ENCODE measurements around the gene KIF13A. TPM values are rescaled to one million over a fixed set of nuclear protein-coding genes. Genes with fewer than 3 reads are reported as not detected.

Gene KIF13A
- total RNA-seq, 1 donor from 2014 or later: 43.0 TPM

DNA sequence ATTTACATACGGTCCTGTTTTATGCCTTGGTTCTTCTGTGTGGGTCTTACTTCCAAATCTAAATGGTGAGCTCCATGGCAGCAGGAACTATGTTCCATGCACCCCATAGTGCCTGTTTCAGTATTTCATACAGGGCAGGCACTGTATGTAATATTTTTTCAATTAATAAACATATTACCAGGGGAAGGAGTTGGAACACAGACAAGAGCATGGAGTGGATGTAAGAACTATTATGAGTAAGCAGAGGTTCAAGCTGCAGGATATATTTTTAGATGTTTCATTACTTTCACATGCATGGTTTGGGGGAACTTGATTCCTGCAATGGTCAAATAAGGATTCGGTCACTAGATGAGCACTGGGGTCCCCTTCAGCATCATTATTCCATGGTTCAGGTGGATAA lies 108.3 kb downstream of the KIF13A start:
- intact Hi-C loops (cut with DNase I): loop anchor here (10.0 kb wide), 1 partner anchor 106 kb away; the partner anchor contains the start of gene KIF13A
- no peaks in the 10 kb centered on the region for H3K9me3 ChIP-seq
- H3K27me3 ChIP-seq: no peaks in the 10 kb centered on the region
- H3K4me3 ChIP-seq: no peak overlapping the region
- TF ChIP-seq POLR2A (IDR thresholded peaks at IDR 0.05) (no peak), POLR2AphosphoS5 (IDR thresholded peaks at IDR 0.05; ENCODE audit: insufficient read depth in 1 of 2, low read depth in 1 of 2) (no peak)
- TF ChIP-seq, protein P1, sequence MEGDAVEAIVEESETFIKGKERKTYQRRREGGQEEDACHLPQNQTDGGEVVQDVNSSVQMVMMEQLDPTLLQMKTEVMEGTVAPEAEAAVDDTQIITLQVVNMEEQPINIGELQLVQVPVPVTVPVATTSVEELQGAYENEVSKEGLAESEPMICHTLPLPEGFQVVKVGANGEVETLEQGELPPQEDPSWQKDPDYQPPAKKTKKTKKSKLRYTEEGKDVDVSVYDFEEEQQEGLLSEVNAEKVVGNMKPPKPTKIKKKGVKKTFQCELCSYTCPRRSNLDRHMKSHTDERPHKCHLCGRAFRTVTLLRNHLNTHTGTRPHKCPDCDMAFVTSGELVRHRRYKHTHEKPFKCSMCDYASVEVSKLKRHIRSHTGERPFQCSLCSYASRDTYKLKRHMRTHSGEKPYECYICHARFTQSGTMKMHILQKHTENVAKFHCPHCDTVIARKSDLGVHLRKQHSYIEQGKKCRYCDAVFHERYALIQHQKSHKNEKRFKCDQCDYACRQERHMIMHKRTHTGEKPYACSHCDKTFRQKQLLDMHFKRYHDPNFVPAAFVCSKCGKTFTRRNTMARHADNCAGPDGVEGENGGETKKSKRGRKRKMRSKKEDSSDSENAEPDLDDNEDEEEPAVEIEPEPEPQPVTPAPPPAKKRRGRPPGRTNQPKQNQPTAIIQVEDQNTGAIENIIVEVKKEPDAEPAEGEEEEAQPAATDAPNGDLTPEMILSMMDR (IDR thresholded peaks at IDR 0.05): no peak
- peaks cover 37% of the 10 kb centered on the region for H3K4me1 ChIP-seq
- DNase-seq (ENCODE audit: extremely low spot score in 2 of 2): no peak
- no peak overlapping the region for H3K27ac ChIP-seq
- H3K36me3 ChIP-seq: no peaks in the 10 kb centered on the region

DNA sequence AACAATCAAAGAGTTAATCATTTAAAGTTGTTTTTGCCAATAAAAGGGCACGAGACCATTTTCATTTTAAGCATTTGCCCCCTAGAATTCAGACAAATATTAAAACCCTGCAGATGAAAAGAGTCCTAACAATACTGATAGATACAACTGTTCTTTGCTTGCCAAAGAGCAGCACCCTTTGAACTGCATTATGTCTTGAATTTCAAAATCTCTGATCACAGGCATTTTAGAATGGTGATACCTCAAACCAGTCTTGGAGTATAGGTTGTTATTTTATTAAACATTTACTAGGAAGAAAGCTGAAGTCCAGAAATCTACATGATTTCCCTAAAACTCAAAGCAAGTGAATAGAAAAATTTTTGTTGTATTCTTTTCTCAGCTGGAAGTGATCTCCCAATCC lies 108.7 kb downstream of the KIF13A start:
- Histone ChIP-seq H3K36me3 (no peaks in the 10 kb centered on the region), H3K9me3 (no peaks in the 10 kb centered on the region), H3K4me1 (peaks cover 35% of the 10 kb centered on the region), H3K4me3 (no peak overlapping the region), H3K27me3 (no peaks in the 10 kb centered on the region), H3K27ac (no peak overlapping the region)
- no peak for DNase-seq (ENCODE audit: extremely low spot score in 2 of 2)
- TF ChIP-seq, protein P1 (IDR thresholded peaks at IDR 0.05): no peak
- TF ChIP-seq POLR2A (IDR thresholded peaks at IDR 0.05) (no peak), POLR2AphosphoS5 (IDR thresholded peaks at IDR 0.05; ENCODE audit: insufficient read depth in 1 of 2, low read depth in 1 of 2) (no peak)
- intact Hi-C loops (cut with DNase I): loop anchor here (10.0 kb wide), 1 partner anchor 106 kb away; the partner anchor contains the start of gene KIF13A

- Histone ChIP-seq H3K4me1 (peaks cover 36% of the 10 kb centered on the region), H3K9me3 (no peaks in the 10 kb centered on the region), H3K36me3 (no peaks in the 10 kb centered on the region), H3K27me3 (no peaks in the 10 kb centered on the region), H3K27ac (no peak overlapping the region), H3K4me3 (no peak overlapping the region)
- no peak for DNase-seq (ENCODE audit: extremely low spot score in 2 of 2)
- intact Hi-C loops (cut with DNase I): loop anchor here (10.0 kb wide), 1 partner anchor 107 kb away; the partner anchor contains the start of gene KIF13A
- TF ChIP-seq POLR2AphosphoS5 (IDR thresholded peaks at IDR 0.05; ENCODE audit: insufficient read depth in 1 of 2, low read depth in 1 of 2) (no peak), POLR2A (IDR thresholded peaks at IDR 0.05) (no peak)
- TF ChIP-seq, protein P1 (IDR thresholded peaks at IDR 0.05): no peak
These were observed 109.5 kb downstream of the KIF13A start for GRCh38 chr6:17877895-17878440.

DNA sequence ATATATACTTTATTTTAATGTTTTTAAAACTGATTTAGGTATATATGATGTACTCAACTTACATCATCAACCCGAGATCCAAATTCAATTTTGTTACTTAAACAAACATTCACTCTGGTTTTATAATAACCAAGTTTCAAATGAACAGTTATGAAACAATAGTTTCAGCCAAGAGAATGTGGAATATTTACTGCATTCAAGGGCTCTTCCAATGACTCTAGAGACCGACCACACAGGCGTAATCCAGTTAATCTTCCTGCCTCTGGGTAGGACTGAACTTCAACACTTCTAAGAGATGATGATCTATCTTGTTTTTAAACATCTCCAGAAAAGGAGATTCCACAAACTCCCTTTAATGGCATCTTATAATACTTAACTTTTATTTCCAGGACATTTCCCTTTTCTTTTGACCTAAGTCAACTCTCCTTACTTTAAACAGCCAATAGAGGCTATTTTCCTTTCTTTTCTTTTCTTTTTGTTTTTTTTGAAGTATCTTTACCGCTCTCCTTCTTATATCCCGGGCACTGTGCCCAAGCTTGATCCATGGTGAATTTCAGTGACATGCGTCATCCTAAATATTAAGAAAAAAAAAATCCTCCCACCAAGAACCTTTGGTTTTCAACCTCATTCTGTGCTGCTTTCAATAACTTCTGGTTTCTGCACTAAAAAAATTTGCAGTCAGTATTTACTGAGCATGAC lies 110.1 kb downstream of the KIF13A start:
- H3K4me3 ChIP-seq: no peak overlapping the region
- intact Hi-C loops (cut with DNase I): loop anchor here (10.0 kb wide), 1 partner anchor 107 kb away; the partner anchor contains the start of gene KIF13A
- H3K27me3 ChIP-seq: no peaks in the 10 kb centered on the region
- peaks cover 42% of the 10 kb centered on the region for H3K4me1 ChIP-seq
- H3K36me3 ChIP-seq: no peaks in the 10 kb centered on the region
- no peaks in the 10 kb centered on the region for H3K9me3 ChIP-seq
- H3K27ac ChIP-seq: no peak overlapping the region
- TF ChIP-seq POLR2AphosphoS5 (IDR thresholded peaks at IDR 0.05; ENCODE audit: insufficient read depth in 1 of 2, low read depth in 1 of 2) (no peak), POLR2A (IDR thresholded peaks at IDR 0.05) (no peak)
- TF ChIP-seq, protein P1 (IDR thresholded peaks at IDR 0.05): no peak
- no peak for DNase-seq (ENCODE audit: extremely low spot score in 2 of 2)

DNA sequence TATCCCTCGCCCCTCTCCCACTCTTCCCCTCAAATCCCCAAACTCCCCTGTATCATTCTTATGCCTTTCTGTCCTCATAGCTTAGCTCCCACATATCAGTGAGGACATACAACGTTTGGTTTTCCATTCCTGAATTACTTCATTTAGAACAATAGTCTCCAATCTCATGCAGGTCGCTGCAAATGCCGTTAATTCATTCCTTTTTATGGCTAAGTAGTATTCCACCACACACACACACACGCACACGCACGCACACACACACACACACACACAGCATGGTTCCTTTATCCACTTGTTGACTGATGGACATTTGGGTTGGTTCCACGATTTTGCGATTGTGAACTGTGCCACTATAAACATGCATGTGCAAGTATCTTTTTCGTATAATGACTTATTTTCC lies 112.7 kb downstream of the KIF13A start:
- peaks cover 68% of the 10 kb centered on the region for H3K4me1 ChIP-seq
- no peak overlapping the region for H3K4me3 ChIP-seq
- H3K27me3 ChIP-seq: no peaks in the 10 kb centered on the region
- no peaks in the 10 kb centered on the region for H3K9me3 ChIP-seq
- intact Hi-C loops (cut with DNase I): loop anchor here (10.0 kb wide), 1 partner anchor 110 kb away; the partner anchor contains the start of gene KIF13A
- H3K27ac ChIP-seq: no peak overlapping the region
- no peaks in the 10 kb centered on the region for H3K36me3 ChIP-seq
- DNase-seq (ENCODE audit: extremely low spot score in 2 of 2): no peak
- TF ChIP-seq, protein P1 (IDR thresholded peaks at IDR 0.05): no peak
- no peak for TF ChIP-seq POLR2A (IDR thresholded peaks at IDR 0.05)
- TF ChIP-seq POLR2AphosphoS5 (IDR thresholded peaks at IDR 0.05; ENCODE audit: insufficient read depth in 1 of 2, low read depth in 1 of 2): no peak

All from vagina (tissue), 2 donors.